ENCODE data around the gene GLYATL1.
A peak's percentile ranks its signal among the peaks of the same experiment; 100 is the strongest.
"Not testable (repeated sequence)": the region's sequence is repeated elsewhere in the genome, so short reads cannot be mapped to it uniquely, and the experiment has no call there.

Gene GLYATL1

GRCh38 chr11:58998480-58999290 is 59.4 kb downstream of the GLYATL1 start:
- DNase-seq (ENCODE audit: low spot score), result no peak

- peak; percentile 10 for DNase-seq (ENCODE audit: low spot score)
These were observed 60.0 kb downstream of the GLYATL1 start for GRCh38 chr11:58999291-58999680.

GRCh38 chr11:59000003-59000402 is 60.7 kb downstream of the GLYATL1 start:
- DNase-seq (ENCODE audit: low spot score), result no peak

- not testable (repeated sequence) for DNase-seq (ENCODE audit: low spot score)
These were observed 62.7 kb downstream of the GLYATL1 start for GRCh38 chr11:59002006-59002405.

Measured in germinal center (tissue), 1 donor.